Fibroblast of lung (primary cell): Measurements from ENCODE around the gene ACTA1.

ENCODE experiments used
- EZH2 ChIP-seq: IDR thresholded peaks from 2 replicates; pipeline ENCODE4 v1.5.1; 2012; ENCODE audit warnings: low read length, control low read depth, mild to moderate bottlenecking; ENCODE audit errors: missing control alignments
- TF ChIP-seq, protein P1 (sequence below), 2 donors: IDR thresholded peaks in 1 of 2; conservative IDR thresholded peaks in 1 of 2; 1 replicate in 1 of 2; 2 replicates in 1 of 2; pipeline ENCODE4 v1.5.1; 2011 to 2012; ENCODE audit warnings: low read length in 2 of 2, control low read depth in 1 of 2, inconsistent platforms in 1 of 2, low read depth in 1 of 2, mild to moderate bottlenecking in 1 of 2

DNA sequence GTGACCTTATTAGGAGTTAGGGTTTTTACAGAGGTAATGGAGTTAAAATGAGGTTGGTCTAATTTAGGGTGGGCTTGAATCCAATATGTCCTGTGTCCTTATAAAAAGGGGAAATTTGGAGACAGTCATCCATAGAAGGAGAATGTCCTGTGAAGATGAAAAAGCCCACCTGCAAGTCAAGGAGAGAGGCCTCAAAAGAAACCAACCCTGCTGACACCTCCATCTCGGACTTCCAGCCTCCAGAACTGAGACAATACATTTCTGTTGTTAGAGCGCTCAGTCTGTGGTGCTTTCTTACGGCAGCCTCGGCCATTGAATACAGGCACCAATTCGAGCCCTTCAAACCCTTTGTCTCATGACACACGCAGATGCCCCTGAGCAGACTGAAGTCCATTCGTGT is 43.8 kb downstream of the ACTA1 start:
- TF ChIP-seq, protein P1, sequence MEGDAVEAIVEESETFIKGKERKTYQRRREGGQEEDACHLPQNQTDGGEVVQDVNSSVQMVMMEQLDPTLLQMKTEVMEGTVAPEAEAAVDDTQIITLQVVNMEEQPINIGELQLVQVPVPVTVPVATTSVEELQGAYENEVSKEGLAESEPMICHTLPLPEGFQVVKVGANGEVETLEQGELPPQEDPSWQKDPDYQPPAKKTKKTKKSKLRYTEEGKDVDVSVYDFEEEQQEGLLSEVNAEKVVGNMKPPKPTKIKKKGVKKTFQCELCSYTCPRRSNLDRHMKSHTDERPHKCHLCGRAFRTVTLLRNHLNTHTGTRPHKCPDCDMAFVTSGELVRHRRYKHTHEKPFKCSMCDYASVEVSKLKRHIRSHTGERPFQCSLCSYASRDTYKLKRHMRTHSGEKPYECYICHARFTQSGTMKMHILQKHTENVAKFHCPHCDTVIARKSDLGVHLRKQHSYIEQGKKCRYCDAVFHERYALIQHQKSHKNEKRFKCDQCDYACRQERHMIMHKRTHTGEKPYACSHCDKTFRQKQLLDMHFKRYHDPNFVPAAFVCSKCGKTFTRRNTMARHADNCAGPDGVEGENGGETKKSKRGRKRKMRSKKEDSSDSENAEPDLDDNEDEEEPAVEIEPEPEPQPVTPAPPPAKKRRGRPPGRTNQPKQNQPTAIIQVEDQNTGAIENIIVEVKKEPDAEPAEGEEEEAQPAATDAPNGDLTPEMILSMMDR (conservative IDR thresholded peaks at IDR 0.05 in 1 of 2, IDR thresholded peaks at IDR 0.05 in 1 of 2; ENCODE audit: low read depth in 1 of 2, low read length in 2 of 2), result no peak
- TF ChIP-seq EZH2, result no peak
